Measurements from ENCODE around the gene TUBA1A. TPM values are rescaled to one million over a fixed set of nuclear protein-coding genes. Genes with fewer than 3 reads are reported as not detected.

Gene TUBA1A
- polyA plus RNA-seq, 1 experiment, result 1,918 TPM

- no peak for DNase-seq (ENCODE audit: low read depth, low spot score)
- CTCF ChIA-PET, result interaction anchor here (0.8 to 4.5 kb wide), 4 partner anchors 9 to 144 kb away, joined by 4 to 29 read pairs (median 6); no protein-coding TSS in a partner anchor
- TF ChIP-seq CTCF (IDR thresholded peaks at IDR 0.05; ENCODE audit: low read depth, low read length), result no peak
- H3K27ac ChIP-seq (ENCODE audit: low read depth, low read length), result peak overlapping the region; percentile 11
- H3K27me3 ChIP-seq (ENCODE audit: control insufficient read depth, insufficient read depth, low read length), result no peaks in the 10 kb centered on the region
- H3K4me3 ChIP-seq (ENCODE audit: low read depth, low read length), result no peak overlapping the region
- no peaks in the 10 kb centered on the region for H3K9me3 ChIP-seq (ENCODE audit: control insufficient read depth, insufficient read depth, low read length)
- POLR2A ChIA-PET, result interaction anchor here (0.6 to 4.4 kb wide), 5 partner anchors 9 to 196 kb away, joined by 4 to 53 read pairs (median 13); partner anchors contain the start of genes TUBA1A and TUBA1B
These were observed 43.2 kb upstream of the TUBA1A start for GRCh38 chr12:49231878-49232655.

GRCh38 chr12:49230805-49231194, 41.9 kb upstream of the TUBA1A start:
- no peak overlapping the region for H3K27ac ChIP-seq (ENCODE audit: low read depth, low read length)
- TF ChIP-seq CTCF (IDR thresholded peaks at IDR 0.05; ENCODE audit: low read depth, low read length), result no peak
- H3K27me3 ChIP-seq (ENCODE audit: control insufficient read depth, insufficient read depth, low read length), result no peaks in the 10 kb centered on the region
- H3K9me3 ChIP-seq (ENCODE audit: control insufficient read depth, insufficient read depth, low read length), result no peaks in the 10 kb centered on the region
- DNase-seq (ENCODE audit: low read depth, low spot score), result no peak
- ChIA-PET POLR2A (interaction anchor here (0.6 kb wide), 1 partner anchor 49 kb away, joined by 4 read pairs; no protein-coding TSS in a partner anchor), CTCF (interaction anchor here (0.9 kb wide), 1 partner anchor 139 kb away, joined by 5 read pairs; no protein-coding TSS in a partner anchor)
- H3K4me3 ChIP-seq (ENCODE audit: low read depth, low read length), result no peak overlapping the region

- Histone ChIP-seq H3K27me3 (ENCODE audit: control insufficient read depth, insufficient read depth, low read length) (no peaks in the 10 kb centered on the region), H3K4me3 (ENCODE audit: low read depth, low read length) (no peak overlapping the region), H3K27ac (ENCODE audit: low read depth, low read length) (no peak overlapping the region), H3K9me3 (ENCODE audit: control insufficient read depth, insufficient read depth, low read length) (no peaks in the 10 kb centered on the region)
- no peak for TF ChIP-seq CTCF (IDR thresholded peaks at IDR 0.05; ENCODE audit: low read depth, low read length)
- POLR2A ChIA-PET, result interaction anchor here (0.6 kb wide), 1 partner anchor 49 kb away, joined by 4 read pairs; no protein-coding TSS in a partner anchor
- CTCF ChIA-PET, result interaction anchor here (0.9 kb wide), 1 partner anchor 138 kb away, joined by 5 read pairs; no protein-coding TSS in a partner anchor
- no peak for DNase-seq (ENCODE audit: low read depth, low spot score)
These were observed 41.4 kb upstream of the TUBA1A start for GRCh38 chr12:49230176-49230804.

GRCh38 chr12:49228653-49229052, 39.8 kb upstream of the TUBA1A start:
- no peaks in the 10 kb centered on the region for H3K27me3 ChIP-seq (ENCODE audit: control insufficient read depth, insufficient read depth, low read length)
- no peak for TF ChIP-seq CTCF (IDR thresholded peaks at IDR 0.05; ENCODE audit: low read depth, low read length)
- H3K4me3 ChIP-seq (ENCODE audit: low read depth, low read length), result no peak overlapping the region
- POLR2A ChIA-PET, result interaction anchor here (0.5 kb wide), 1 partner anchor 31 kb away, joined by 4 read pairs; no protein-coding TSS in a partner anchor
- CTCF ChIA-PET, result no interaction called here
- no peak overlapping the region for H3K27ac ChIP-seq (ENCODE audit: low read depth, low read length)
- H3K9me3 ChIP-seq (ENCODE audit: control insufficient read depth, insufficient read depth, low read length), result no peaks in the 10 kb centered on the region
- DNase-seq (ENCODE audit: low read depth, low spot score), result no peak

GRCh38 chr12:49227713-49228112, 38.8 kb upstream of the TUBA1A start:
- POLR2A ChIA-PET, result no interaction called here
- Histone ChIP-seq H3K4me3 (ENCODE audit: low read depth, low read length) (no peak overlapping the region), H3K27me3 (ENCODE audit: control insufficient read depth, insufficient read depth, low read length) (no peaks in the 10 kb centered on the region), H3K9me3 (ENCODE audit: control insufficient read depth, insufficient read depth, low read length) (no peaks in the 10 kb centered on the region), H3K27ac (ENCODE audit: low read depth, low read length) (no peak overlapping the region)
- DNase-seq (ENCODE audit: low read depth, low spot score), result no peak
- CTCF ChIA-PET, result no interaction called here
- TF ChIP-seq CTCF (IDR thresholded peaks at IDR 0.05; ENCODE audit: low read depth, low read length), result no peak

All from AG04450 (cell line).